Suprapubic skin (tissue), 4 donors: ENCODE data around the gene MMD2. TPM values are rescaled to one million over a fixed set of nuclear protein-coding genes. Genes with fewer than 3 reads are reported as not detected.

ENCODE experiments used
- DNase-seq, 2 donors: peaks; one replicate each; pipeline ENCODE4 v3.0.0-alpha.2; 2019; ENCODE audit warnings: low spot score in 2 of 2
- H3K27ac ChIP-seq: fragments of 200-600 bp; sonication (generic); one replicate; pipeline ENCODE4 v1.5.1; 2019
- H3K27me3 ChIP-seq: fragments of 200-600 bp; sonication (generic); one replicate; pipeline ENCODE4 v1.5.1; 2019
- H3K36me3 ChIP-seq: fragments of 200-600 bp; sonication (generic); one replicate; pipeline ENCODE4 v1.5.1; 2019
- H3K4me1 ChIP-seq: fragments of 200-600 bp; sonication (generic); one replicate; pipeline ENCODE4 v1.5.1; 2019
- H3K4me3 ChIP-seq: fragments of 200-600 bp; sonication (generic); one replicate; pipeline ENCODE4 v1.5.1; 2019; ENCODE audit warnings: mild to moderate bottlenecking
- H3K9me3 ChIP-seq: fragments of 200-600 bp; sonication (generic); one replicate; pipeline ENCODE4 v1.5.1; 2019
- CTCF ChIP-seq, 2 donors: fragments of 200-600 bp in 1 of 2; fragments of 450-650 bp in 1 of 2; sonication (generic) in 1 of 2; IDR thresholded peaks; one replicate each; pipeline ENCODE4 v1.5.1; 2016 to 2019; ENCODE audit warnings: antibody characterized with exemption in 2 of 2, mild to moderate bottlenecking in 1 of 2, moderate library complexity in 1 of 2
- EP300 ChIP-seq: sonication (generic); formaldehyde crosslinking; IDR thresholded peaks from one replicate; pipeline ENCODE4 v1.6.1; 2017; ENCODE audit warnings: antibody characterized with exemption
- POLR2A ChIP-seq, 2 donors: fragments of 450-650 bp; IDR thresholded peaks; one replicate each; pipeline ENCODE4 v1.6.1; 2017; ENCODE audit warnings: antibody characterized with exemption in 2 of 2, mild to moderate bottlenecking in 2 of 2, moderate library complexity in 2 of 2
- POLR2AphosphoS5 ChIP-seq, 3 donors: sonication (generic); formaldehyde crosslinking; IDR thresholded peaks; one replicate each; pipeline ENCODE4 v1.6.1; 2017; ENCODE audit warnings: antibody characterized with exemption in 3 of 3
- WGBS: methylation state at CpG from one replicate; pipeline ENCODE4 v1.1.5; 2018; 5-methylcytosine and 5-hydroxymethylcytosine counted together
- total RNA-seq, 4 donors: library from RNA; depleted of rRNA; stranded (reverse); fragments of >200 nt; gene quantifications; one replicate each; pipeline ENCODE4 v1.1.0, GENCODE V29; 2016

The MMD2 gene
- total RNA-seq, 4 donors from 2014 or later = not detected

GRCh38 chr7:4919969-4920766 lies 38.8 kb downstream of the MMD2 start:
- Histone ChIP-seq H3K36me3 (no peaks in the 10 kb centered on the region), H3K27me3 (peaks cover 10% of the 10 kb centered on the region), H3K9me3 (no peaks in the 10 kb centered on the region), H3K4me3 (no peak overlapping the region), H3K4me1 (no peaks in the 10 kb centered on the region), H3K27ac (no peak overlapping the region)
- WGBS = 82% methylated on average over 18 of the region's 19 CpGs
- no peak for DNase-seq
- TF ChIP-seq POLR2A (IDR thresholded peaks at IDR 0.05) (no peak), CTCF (IDR thresholded peaks at IDR 0.05) (no peak), POLR2AphosphoS5 (IDR thresholded peaks at IDR 0.05) (no peak), EP300 (no peak)

GRCh38 chr7:4916113-4916512 lies 42.9 kb downstream of the MMD2 start:
- Histone ChIP-seq H3K27me3 (peaks cover 7% of the 10 kb centered on the region), H3K4me1 (no peaks in the 10 kb centered on the region), H3K4me3 (no peak overlapping the region), H3K9me3 (no peaks in the 10 kb centered on the region), H3K27ac (no peak overlapping the region), H3K36me3 (no peaks in the 10 kb centered on the region)
- no peak for DNase-seq
- 64% methylated on average over 8 of the region's 8 CpGs for WGBS
- TF ChIP-seq EP300 = no peak
- TF ChIP-seq POLR2A (IDR thresholded peaks at IDR 0.05) = no peak
- no peak for TF ChIP-seq POLR2AphosphoS5 (IDR thresholded peaks at IDR 0.05)

GRCh38 chr7:4911111-4911828 lies 47.7 kb downstream of the MMD2 start:
- H3K27me3 ChIP-seq = peaks cover 8% of the 10 kb centered on the region
- TF ChIP-seq POLR2A (IDR thresholded peaks at IDR 0.05) = no peak
- TF ChIP-seq CTCF (IDR thresholded peaks at IDR 0.05) = no peak
- no peak for TF ChIP-seq EP300
- no peak for TF ChIP-seq POLR2AphosphoS5 (IDR thresholded peaks at IDR 0.05)
- no peaks in the 10 kb centered on the region for H3K9me3 ChIP-seq
- no peaks in the 10 kb centered on the region for H3K36me3 ChIP-seq
- WGBS = 91% methylated on average over 18 of the region's 20 CpGs
- DNase-seq = no peak
- H3K4me3 ChIP-seq = no peak overlapping the region
- H3K27ac ChIP-seq = no peak overlapping the region
- H3K4me1 ChIP-seq = no peaks in the 10 kb centered on the region

- DNase-seq = no peak
- Histone ChIP-seq H3K27ac (no peak overlapping the region), H3K27me3 (peaks cover 31% of the 10 kb centered on the region), H3K4me3 (no peak overlapping the region), H3K4me1 (no peaks in the 10 kb centered on the region), H3K36me3 (no peaks in the 10 kb centered on the region), H3K9me3 (no peaks in the 10 kb centered on the region)
- no peak for TF ChIP-seq CTCF (IDR thresholded peaks at IDR 0.05)
- no peak for TF ChIP-seq EP300
- no peak for TF ChIP-seq POLR2A (IDR thresholded peaks at IDR 0.05)
- no peak for TF ChIP-seq POLR2AphosphoS5 (IDR thresholded peaks at IDR 0.05)
- 89% methylated on average over 1 of the region's 1 CpG for WGBS
Observed at GRCh38 chr7:4906682-4907081, 52.3 kb downstream of the MMD2 start.

- WGBS = 74% methylated on average over 1 of the region's 1 CpG
- H3K9me3 ChIP-seq = no peaks in the 10 kb centered on the region
- TF ChIP-seq POLR2AphosphoS5 (IDR thresholded peaks at IDR 0.05) = no peak
- no peak for TF ChIP-seq EP300
- TF ChIP-seq POLR2A (IDR thresholded peaks at IDR 0.05) = no peak
- no peak for TF ChIP-seq CTCF (IDR thresholded peaks at IDR 0.05)
- no peak for DNase-seq
- no peaks in the 10 kb centered on the region for H3K36me3 ChIP-seq
- H3K27ac ChIP-seq = no peak overlapping the region
- H3K27me3 ChIP-seq = peaks cover 31% of the 10 kb centered on the region
- no peaks in the 10 kb centered on the region for H3K4me1 ChIP-seq
- H3K4me3 ChIP-seq = no peak overlapping the region
Observed at GRCh38 chr7:4905171-4905570, 53.8 kb downstream of the MMD2 start.
